Cardiac muscle cell (in vitro differentiated cells and primary cell): Measurements from ENCODE around the gene GPAT2. TPM values are rescaled to one million over a fixed set of nuclear protein-coding genes. Genes with fewer than 3 reads are reported as not detected.
"Not testable (repeated sequence)": the region's sequence is repeated elsewhere in the genome, so short reads cannot be mapped to it uniquely, and the experiment has no call there.

Experiments used
- DNase-seq, 2 donors: peaks; one replicate each; pipeline versions ENCODE4 v3.0.0 to v3.0.0-alpha.2; 2010 to 2017; ENCODE audit warnings: low read depth in 1 of 2, low spot score in 1 of 2
- H3K27ac ChIP-seq: fragments of 200-600 bp; sonication (generic); 2 replicates; pipeline ENCODE4 v1.5.1; 2016
- H3K27me3 ChIP-seq: fragments of 200-600 bp; sonication (generic); 2 replicates; pipeline ENCODE4 v1.6.0; 2016; ENCODE audit warnings: control low read depth
- H3K36me3 ChIP-seq: fragments of 200-600 bp; sonication (generic); 2 replicates; pipeline ENCODE4 v1.5.1; 2016; ENCODE audit warnings: control low read depth
- H3K4me1 ChIP-seq: fragments of 200-600 bp; sonication (generic); 2 replicates; pipeline ENCODE4 v1.8.1; 2017; ENCODE audit warnings: low read depth, mild to moderate bottlenecking, mixed run types
- H3K4me3 ChIP-seq: fragments of 200-600 bp; sonication (generic); 2 replicates; pipeline ENCODE4 v1.5.1; 2016; ENCODE audit warnings: mild to moderate bottlenecking
- H3K9me3 ChIP-seq: fragments of 200-600 bp; sonication (generic); 2 replicates; pipeline ENCODE4 v1.5.1; 2017; ENCODE audit warnings: low read depth, mild to moderate bottlenecking, control low read depth
- CTCF ChIP-seq: IDR thresholded peaks from 2 replicates; pipeline ENCODE4 v1.5.1; 2012; ENCODE audit warnings: low read depth, mild to moderate bottlenecking, low read length
- polyA plus RNA-seq: library from polyadenylated mRNA; unstranded; fragments of >200 nt; fragmentation: Nextera tagmentation; extraction: Ambion mirVana; gene quantifications from 2 replicates; pipeline ENCODE4 v1.2.1, GENCODE V29; 2016
- total RNA-seq: library from RNA; depleted of rRNA; stranded (reverse); fragments of >200 nt; gene quantifications from 2 replicates; pipeline ENCODE4 v1.2.3, GENCODE V29; 2016

The GPAT2 gene
- total and polyA plus RNA-seq, 2 experiments from 2014 or later: 1.8 to 3.5 TPM

DNA sequence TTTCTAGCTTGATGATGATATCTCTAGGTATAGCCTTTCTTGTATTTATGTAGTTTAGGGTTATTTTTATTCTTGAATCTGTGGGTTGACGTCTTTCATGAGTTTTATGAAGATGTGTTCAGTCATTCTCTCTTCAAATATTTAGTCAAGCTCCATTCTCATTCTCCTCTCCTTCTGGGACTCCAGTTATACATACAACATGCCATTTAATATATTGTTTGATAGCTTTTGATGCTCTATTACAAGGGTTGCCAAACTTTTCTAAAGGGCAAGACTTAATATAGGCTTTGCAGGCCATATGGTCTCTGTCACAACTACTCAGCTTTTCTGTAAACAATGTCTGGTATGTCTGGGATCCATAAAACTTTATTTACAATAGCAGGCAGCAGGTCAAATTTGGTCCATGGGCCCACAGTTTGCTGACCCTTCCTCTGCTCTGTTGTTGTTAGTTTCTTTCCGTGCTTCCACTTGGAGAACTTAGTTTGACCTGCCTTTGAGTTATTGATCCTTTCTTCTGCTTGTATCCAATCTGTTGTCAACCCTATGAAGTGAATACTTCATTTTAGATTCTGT, 40.6 kb upstream of the GPAT2 start:
- DNase-seq: no peak
- Histone ChIP-seq H3K27ac (no peak overlapping the region), H3K9me3 (no peaks in the 10 kb centered on the region), H3K4me3 (no peak overlapping the region), H3K27me3 (no peaks in the 10 kb centered on the region), H3K36me3 (no peaks in the 10 kb centered on the region), H3K4me1 (peaks cover 4% of the 10 kb centered on the region)
- TF ChIP-seq CTCF: no peak

GRCh38 chr2:96074156-96074555, 39.4 kb upstream of the GPAT2 start:
- Histone ChIP-seq H3K27me3 (no peaks in the 10 kb centered on the region), H3K4me1 (peaks cover 4% of the 10 kb centered on the region), H3K9me3 (no peaks in the 10 kb centered on the region), H3K27ac (no peak overlapping the region), H3K36me3 (no peaks in the 10 kb centered on the region), H3K4me3 (no peak overlapping the region)
- no peak for TF ChIP-seq CTCF
- no peak for DNase-seq

- Histone ChIP-seq H3K27ac (no peak overlapping the region), H3K4me1 (peaks cover 4% of the 10 kb centered on the region)
- no peak for TF ChIP-seq CTCF
Measured at GRCh38 chr2:96073170-96073775, 38.6 kb upstream of the GPAT2 start.

DNA sequence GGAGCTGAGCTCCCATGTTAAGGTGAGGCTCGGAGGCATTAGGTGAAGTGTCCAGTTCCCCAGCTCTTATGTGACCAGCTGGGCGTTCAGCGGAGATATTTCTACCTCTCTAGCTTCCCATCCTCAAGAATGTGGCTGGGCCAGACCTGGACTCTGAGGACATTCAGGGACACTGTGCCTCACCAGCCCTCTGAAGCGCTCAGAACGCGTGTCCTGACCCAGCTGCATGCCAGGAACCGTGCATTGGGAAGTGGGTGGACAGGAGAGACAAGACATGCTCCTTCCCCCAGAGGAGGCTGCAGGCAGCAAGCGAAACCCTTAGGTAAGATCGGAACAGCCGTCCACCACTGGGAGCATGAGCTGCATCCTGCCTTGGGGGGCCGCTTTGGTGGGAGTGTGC, 38.0 kb upstream of the GPAT2 start:
- H3K4me1 ChIP-seq: peaks cover 9% of the 10 kb centered on the region
- no peaks in the 10 kb centered on the region for H3K27me3 ChIP-seq
- no peak for DNase-seq
- no peaks in the 10 kb centered on the region for H3K9me3 ChIP-seq
- H3K27ac ChIP-seq: no peak overlapping the region
- no peaks in the 10 kb centered on the region for H3K36me3 ChIP-seq
- TF ChIP-seq CTCF: no peak
- H3K4me3 ChIP-seq: no peak overlapping the region

More at GRCh38 chr2:96073170-96073775, 38.6 kb upstream of the GPAT2 start:
- DNase-seq: no peak
- Histone ChIP-seq H3K36me3 (no peaks in the 10 kb centered on the region), H3K9me3 (no peaks in the 10 kb centered on the region), H3K4me3 (no peak overlapping the region), H3K27me3 (no peaks in the 10 kb centered on the region)

GRCh38 chr2:96071977-96072491, 37.3 kb upstream of the GPAT2 start:
- H3K27me3 ChIP-seq, DNase-seq, H3K36me3 ChIP-seq, H3K4me3 ChIP-seq, H3K9me3 ChIP-seq, H3K27ac ChIP-seq: not testable (repeated sequence)
- peaks cover 14% of the 10 kb centered on the region for H3K4me1 ChIP-seq

DNA sequence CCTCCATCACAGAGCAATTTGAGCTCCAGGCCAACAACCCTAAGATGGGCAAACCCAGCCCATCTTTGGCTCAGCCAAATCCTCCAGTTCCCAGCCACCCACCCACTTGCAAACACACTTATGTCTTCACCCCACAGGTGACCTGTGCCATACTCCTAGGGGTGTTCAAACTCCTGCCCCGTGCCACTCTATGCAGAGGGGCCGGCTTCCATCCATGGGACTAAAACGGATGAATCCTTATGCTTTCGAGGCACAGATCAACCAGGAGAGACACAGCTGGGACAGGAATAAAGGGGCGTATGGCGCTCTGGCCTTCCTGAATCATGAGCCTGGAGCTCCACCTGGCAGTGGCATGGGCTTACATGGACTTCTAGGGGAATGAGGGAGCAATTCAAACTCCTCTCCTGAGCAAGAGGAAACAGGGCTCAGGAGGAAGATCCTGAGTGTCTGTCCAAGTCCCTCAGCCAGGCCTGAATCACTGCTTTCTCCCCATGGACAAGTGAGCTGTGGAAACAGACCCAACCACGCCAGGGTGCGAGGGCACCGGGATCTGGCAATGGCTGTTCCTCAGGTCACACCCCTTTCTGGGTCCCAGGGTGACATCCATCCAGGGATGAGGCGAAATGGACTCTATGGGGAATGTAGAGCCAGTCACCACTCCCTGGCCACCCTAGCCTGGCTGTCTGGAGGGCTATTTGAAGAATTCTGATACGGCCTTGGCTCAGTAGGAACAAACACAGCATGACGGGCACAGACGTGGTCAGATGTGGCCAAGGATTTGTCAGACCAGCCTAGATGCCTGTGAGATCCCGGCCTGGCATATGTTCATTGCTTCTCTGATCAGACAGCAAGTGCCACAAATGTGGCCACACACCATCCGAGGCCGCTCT, 36.6 kb upstream of the GPAT2 start:
- not testable (repeated sequence) for H3K27ac ChIP-seq, H3K27me3 ChIP-seq, H3K36me3 ChIP-seq

DNA sequence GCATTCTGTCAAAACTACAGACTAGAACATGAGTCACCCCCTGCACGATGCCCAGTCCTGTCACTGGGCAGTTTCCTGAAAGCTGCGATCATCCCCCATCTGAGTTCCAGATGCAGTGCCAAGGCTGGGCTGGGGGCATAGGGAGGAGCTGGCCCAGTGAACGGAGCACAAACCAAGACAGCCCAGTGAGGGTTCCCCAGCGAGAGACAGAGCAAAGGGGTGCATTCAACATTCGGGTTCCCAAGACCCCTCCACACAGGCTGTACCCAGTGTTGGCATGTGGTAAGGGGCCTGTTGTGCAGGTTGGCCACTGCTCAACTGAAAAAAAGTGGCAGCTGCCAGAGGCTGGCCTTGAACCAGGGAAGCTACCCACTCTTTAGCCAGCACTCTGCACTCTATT, 35.6 kb upstream of the GPAT2 start:
- peaks cover 14% of the 10 kb centered on the region for H3K4me1 ChIP-seq
- H3K36me3 ChIP-seq: not testable (repeated sequence)

More for the DNA sequence above, 36.6 kb upstream of the GPAT2 start:
- DNase-seq, H3K4me3 ChIP-seq, H3K9me3 ChIP-seq: not testable (repeated sequence)
- peaks cover 14% of the 10 kb centered on the region for H3K4me1 ChIP-seq

DNA sequence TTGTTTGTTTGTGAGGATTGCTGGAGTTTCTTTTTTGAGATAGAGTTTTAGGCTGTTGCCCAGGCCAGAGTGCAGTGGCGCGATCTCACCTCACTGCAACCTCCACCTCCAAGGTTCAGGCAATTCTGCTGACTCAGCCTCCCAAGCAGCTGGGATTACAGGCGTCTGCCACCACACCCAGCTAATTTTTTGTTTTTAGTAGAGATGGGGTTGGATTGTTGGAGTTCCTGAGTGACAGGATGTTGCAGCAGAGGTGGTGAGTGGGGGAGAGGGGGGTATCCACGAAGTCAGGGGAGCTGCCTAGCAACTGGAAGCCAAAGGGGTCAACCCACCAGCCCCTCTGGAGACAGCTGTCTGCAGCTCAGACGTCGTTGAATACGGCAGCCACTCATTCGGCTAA, 35.2 kb upstream of the GPAT2 start:
- not testable (repeated sequence) for H3K9me3 ChIP-seq, H3K27ac ChIP-seq, H3K4me3 ChIP-seq, DNase-seq, H3K27me3 ChIP-seq, H3K36me3 ChIP-seq
- H3K4me1 ChIP-seq: peaks cover 14% of the 10 kb centered on the region

More for the DNA sequence above, 35.6 kb upstream of the GPAT2 start:
- not testable (repeated sequence) for H3K9me3 ChIP-seq, H3K27ac ChIP-seq, H3K4me3 ChIP-seq, DNase-seq, H3K27me3 ChIP-seq

- peaks cover 14% of the 10 kb centered on the region for H3K4me1 ChIP-seq
- H3K4me3 ChIP-seq, DNase-seq, H3K36me3 ChIP-seq, H3K27ac ChIP-seq, H3K27me3 ChIP-seq, H3K9me3 ChIP-seq: not testable (repeated sequence)
Measured at GRCh38 chr2:96067902-96068581, 33.3 kb upstream of the GPAT2 start.
